Hematopoietic multipotent progenitor cell treated with erythropoietin and hydrocortisone succinate and interleukin-3 and kit ligand, for 17 days (in vitro differentiated cells): ENCODE measurements around the gene CDH23.

ENCODE experiments used
- DNase-seq: peaks from one replicate; pipeline ENCODE4 v3.0.0-alpha.2; 2015; ENCODE audit warnings: low spot score

Gene CDH23

GRCh38 chr10:71663311-71663710, 266.6 kb downstream of the CDH23 start:
- no peak for DNase-seq

GRCh38 chr10:71664585-71664984, 267.9 kb downstream of the CDH23 start:
- DNase-seq, result no peak

GRCh38 chr10:71665456-71665855, 268.7 kb downstream of the CDH23 start:
- DNase-seq, result no peak

- no peak for DNase-seq
Measured at GRCh38 chr10:71666639-71667386, 270.1 kb downstream of the CDH23 start.

- no peak for DNase-seq
Measured at GRCh38 chr10:71667387-71667752, 270.6 kb downstream of the CDH23 start.

- no peak for DNase-seq
Measured at GRCh38 chr10:71671994-71672946, 275.6 kb downstream of the CDH23 start.

- DNase-seq, result no peak
Measured at GRCh38 chr10:71675295-71675970, 278.7 kb downstream of the CDH23 start.

GRCh38 chr10:71677261-71677660, 280.5 kb downstream of the CDH23 start:
- DNase-seq, result no peak

GRCh38 chr10:71678057-71678805, 281.5 kb downstream of the CDH23 start:
- DNase-seq, result no peak

- no peak for DNase-seq
Measured at GRCh38 chr10:71679425-71679824, 282.7 kb downstream of the CDH23 start.

- no peak for DNase-seq
Measured at GRCh38 chr10:71681977-71682376, 285.3 kb downstream of the CDH23 start.

- DNase-seq, result no peak
Measured at GRCh38 chr10:71683301-71683700, 286.6 kb downstream of the CDH23 start.

- no peak for DNase-seq
Measured at GRCh38 chr10:71684356-71685173, 287.8 kb downstream of the CDH23 start.

- DNase-seq, result no peak
Measured at GRCh38 chr10:71685554-71686232, 289.0 kb downstream of the CDH23 start.

- no peak for DNase-seq
Measured at GRCh38 chr10:71687077-71687476, 290.4 kb downstream of the CDH23 start.

- no peak for DNase-seq
Measured at GRCh38 chr10:71687480-71687879, 290.8 kb downstream of the CDH23 start.

- DNase-seq, result no peak
Measured at GRCh38 chr10:71688256-71688655, 291.5 kb downstream of the CDH23 start.

- DNase-seq, result no peak
Measured at GRCh38 chr10:71690094-71690720, 293.5 kb downstream of the CDH23 start.

- DNase-seq, result no peak
Measured at GRCh38 chr10:71691405-71691804, 294.7 kb downstream of the CDH23 start.
